GM23338 (cell line): ENCODE measurements around the gene RXRG.

Experiments
- CREB1 ChIP-seq: fragments of 250-450 bp; sonication (Bioruptor Pico); IDR thresholded peaks from 2 replicates; pipeline ENCODE4 v1.5.0; 2020; ENCODE audit warnings: low read depth, mild to moderate bottlenecking, moderate library complexity
- EZH2 ChIP-seq: fragments of 200-600 bp; sonication (generic); IDR thresholded peaks from one replicate; pipeline ENCODE4 v1.8.0; 2017; ENCODE audit warnings: antibody characterized with exemption, mild to moderate bottlenecking, low read depth; ENCODE audit not compliant: unreplicated experiment
- EZH2phosphoT487 ChIP-seq: fragments of 200-600 bp; sonication (generic); IDR thresholded peaks from one replicate; pipeline ENCODE4 v1.8.1; 2018; ENCODE audit warnings: antibody characterized with exemption; ENCODE audit not compliant: unreplicated experiment
- JUNB ChIP-seq: IDR thresholded peaks from one replicate; pipeline ENCODE4 v1.6.1; 2016; ENCODE audit warnings: antibody characterized with exemption; ENCODE audit not compliant: unreplicated experiment
- POLR2AphosphoS5 ChIP-seq: IDR thresholded peaks from 2 replicates; pipeline ENCODE4 v1.6.1; 2016; ENCODE audit warnings: antibody characterized with exemption, low read depth
- ZNF331 ChIP-seq: fragments of 250-450 bp; sonication (Bioruptor Pico); IDR thresholded peaks from 2 replicates; pipeline ENCODE4 v1.5.0; 2020; ENCODE audit warnings: low read depth, mild to moderate bottlenecking, moderate library complexity
- TF ChIP-seq, protein P1 (sequence below), 2 experiments: fragments of 200-600 bp in 1 of 2; sonication (generic) in 1 of 2; conservative IDR thresholded peaks; 2 replicates each; pipeline versions ENCODE4 v1.5.1 to v1.6.1; 2016 to 2017; ENCODE audit warnings: antibody characterized with exemption in 2 of 2, low read depth in 2 of 2, mild to moderate bottlenecking in 2 of 2, moderate library complexity in 1 of 2
- TF ChIP-seq, protein P2 (sequence below): IDR thresholded peaks from one replicate; pipeline ENCODE4 v1.6.1; 2018; ENCODE audit warnings: antibody characterized with exemption; ENCODE audit not compliant: unreplicated experiment
- TF ChIP-seq, protein P3 (sequence below): IDR thresholded peaks from 2 replicates; pipeline ENCODE4 v1.6.1; 2016; ENCODE audit warnings: antibody characterized with exemption
- TF ChIP-seq, protein P4 (sequence below): fragments of 250-450 bp; sonication (Bioruptor Pico); IDR thresholded peaks from 2 replicates; pipeline ENCODE4 v1.5.0; 2020; ENCODE audit warnings: mild to moderate bottlenecking, moderate library complexity

DNA sequence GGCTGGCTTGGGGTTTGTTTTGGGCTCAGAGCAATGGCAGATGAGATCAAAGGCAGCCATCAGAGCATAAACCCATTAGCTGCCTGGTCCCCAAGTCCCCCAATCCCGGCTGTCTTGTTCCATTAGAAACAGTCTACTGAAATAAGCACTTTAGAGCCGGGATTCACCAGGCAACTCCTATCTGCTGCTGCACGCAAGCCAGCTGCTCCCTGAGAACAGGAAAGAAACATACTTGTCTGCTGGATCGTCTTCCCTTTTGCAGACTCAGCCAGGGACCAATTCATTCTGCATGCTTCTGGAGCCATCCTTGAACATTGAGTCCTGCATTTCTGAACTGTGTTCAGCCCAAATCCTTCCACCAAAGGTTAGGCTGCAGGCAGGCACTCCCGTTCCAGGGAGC is 21.8 kb downstream of the RXRG start:
- TF ChIP-seq, protein P1, sequence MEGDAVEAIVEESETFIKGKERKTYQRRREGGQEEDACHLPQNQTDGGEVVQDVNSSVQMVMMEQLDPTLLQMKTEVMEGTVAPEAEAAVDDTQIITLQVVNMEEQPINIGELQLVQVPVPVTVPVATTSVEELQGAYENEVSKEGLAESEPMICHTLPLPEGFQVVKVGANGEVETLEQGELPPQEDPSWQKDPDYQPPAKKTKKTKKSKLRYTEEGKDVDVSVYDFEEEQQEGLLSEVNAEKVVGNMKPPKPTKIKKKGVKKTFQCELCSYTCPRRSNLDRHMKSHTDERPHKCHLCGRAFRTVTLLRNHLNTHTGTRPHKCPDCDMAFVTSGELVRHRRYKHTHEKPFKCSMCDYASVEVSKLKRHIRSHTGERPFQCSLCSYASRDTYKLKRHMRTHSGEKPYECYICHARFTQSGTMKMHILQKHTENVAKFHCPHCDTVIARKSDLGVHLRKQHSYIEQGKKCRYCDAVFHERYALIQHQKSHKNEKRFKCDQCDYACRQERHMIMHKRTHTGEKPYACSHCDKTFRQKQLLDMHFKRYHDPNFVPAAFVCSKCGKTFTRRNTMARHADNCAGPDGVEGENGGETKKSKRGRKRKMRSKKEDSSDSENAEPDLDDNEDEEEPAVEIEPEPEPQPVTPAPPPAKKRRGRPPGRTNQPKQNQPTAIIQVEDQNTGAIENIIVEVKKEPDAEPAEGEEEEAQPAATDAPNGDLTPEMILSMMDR (conservative IDR thresholded peaks at IDR 0.05; ENCODE audit: low read depth in 2 of 2), result no peak
- TF ChIP-seq JUNB (no peak), EZH2 (no peak), ZNF331 (CRISPR knock-in tag) (no peak), CREB1 (CRISPR knock-in tag) (no peak), EZH2phosphoT487 (no peak), POLR2AphosphoS5 (no peak)
- TF ChIP-seq, protein P2, sequence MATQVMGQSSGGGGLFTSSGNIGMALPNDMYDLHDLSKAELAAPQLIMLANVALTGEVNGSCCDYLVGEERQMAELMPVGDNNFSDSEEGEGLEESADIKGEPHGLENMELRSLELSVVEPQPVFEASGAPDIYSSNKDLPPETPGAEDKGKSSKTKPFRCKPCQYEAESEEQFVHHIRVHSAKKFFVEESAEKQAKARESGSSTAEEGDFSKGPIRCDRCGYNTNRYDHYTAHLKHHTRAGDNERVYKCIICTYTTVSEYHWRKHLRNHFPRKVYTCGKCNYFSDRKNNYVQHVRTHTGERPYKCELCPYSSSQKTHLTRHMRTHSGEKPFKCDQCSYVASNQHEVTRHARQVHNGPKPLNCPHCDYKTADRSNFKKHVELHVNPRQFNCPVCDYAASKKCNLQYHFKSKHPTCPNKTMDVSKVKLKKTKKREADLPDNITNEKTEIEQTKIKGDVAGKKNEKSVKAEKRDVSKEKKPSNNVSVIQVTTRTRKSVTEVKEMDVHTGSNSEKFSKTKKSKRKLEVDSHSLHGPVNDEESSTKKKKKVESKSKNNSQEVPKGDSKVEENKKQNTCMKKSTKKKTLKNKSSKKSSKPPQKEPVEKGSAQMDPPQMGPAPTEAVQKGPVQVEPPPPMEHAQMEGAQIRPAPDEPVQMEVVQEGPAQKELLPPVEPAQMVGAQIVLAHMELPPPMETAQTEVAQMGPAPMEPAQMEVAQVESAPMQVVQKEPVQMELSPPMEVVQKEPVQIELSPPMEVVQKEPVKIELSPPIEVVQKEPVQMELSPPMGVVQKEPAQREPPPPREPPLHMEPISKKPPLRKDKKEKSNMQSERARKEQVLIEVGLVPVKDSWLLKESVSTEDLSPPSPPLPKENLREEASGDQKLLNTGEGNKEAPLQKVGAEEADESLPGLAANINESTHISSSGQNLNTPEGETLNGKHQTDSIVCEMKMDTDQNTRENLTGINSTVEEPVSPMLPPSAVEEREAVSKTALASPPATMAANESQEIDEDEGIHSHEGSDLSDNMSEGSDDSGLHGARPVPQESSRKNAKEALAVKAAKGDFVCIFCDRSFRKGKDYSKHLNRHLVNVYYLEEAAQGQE, result no peak
- TF ChIP-seq, protein P3, sequence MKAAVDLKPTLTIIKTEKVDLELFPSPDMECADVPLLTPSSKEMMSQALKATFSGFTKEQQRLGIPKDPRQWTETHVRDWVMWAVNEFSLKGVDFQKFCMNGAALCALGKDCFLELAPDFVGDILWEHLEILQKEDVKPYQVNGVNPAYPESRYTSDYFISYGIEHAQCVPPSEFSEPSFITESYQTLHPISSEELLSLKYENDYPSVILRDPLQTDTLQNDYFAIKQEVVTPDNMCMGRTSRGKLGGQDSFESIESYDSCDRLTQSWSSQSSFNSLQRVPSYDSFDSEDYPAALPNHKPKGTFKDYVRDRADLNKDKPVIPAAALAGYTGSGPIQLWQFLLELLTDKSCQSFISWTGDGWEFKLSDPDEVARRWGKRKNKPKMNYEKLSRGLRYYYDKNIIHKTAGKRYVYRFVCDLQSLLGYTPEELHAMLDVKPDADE, result no peak
- TF ChIP-seq, protein P4, sequence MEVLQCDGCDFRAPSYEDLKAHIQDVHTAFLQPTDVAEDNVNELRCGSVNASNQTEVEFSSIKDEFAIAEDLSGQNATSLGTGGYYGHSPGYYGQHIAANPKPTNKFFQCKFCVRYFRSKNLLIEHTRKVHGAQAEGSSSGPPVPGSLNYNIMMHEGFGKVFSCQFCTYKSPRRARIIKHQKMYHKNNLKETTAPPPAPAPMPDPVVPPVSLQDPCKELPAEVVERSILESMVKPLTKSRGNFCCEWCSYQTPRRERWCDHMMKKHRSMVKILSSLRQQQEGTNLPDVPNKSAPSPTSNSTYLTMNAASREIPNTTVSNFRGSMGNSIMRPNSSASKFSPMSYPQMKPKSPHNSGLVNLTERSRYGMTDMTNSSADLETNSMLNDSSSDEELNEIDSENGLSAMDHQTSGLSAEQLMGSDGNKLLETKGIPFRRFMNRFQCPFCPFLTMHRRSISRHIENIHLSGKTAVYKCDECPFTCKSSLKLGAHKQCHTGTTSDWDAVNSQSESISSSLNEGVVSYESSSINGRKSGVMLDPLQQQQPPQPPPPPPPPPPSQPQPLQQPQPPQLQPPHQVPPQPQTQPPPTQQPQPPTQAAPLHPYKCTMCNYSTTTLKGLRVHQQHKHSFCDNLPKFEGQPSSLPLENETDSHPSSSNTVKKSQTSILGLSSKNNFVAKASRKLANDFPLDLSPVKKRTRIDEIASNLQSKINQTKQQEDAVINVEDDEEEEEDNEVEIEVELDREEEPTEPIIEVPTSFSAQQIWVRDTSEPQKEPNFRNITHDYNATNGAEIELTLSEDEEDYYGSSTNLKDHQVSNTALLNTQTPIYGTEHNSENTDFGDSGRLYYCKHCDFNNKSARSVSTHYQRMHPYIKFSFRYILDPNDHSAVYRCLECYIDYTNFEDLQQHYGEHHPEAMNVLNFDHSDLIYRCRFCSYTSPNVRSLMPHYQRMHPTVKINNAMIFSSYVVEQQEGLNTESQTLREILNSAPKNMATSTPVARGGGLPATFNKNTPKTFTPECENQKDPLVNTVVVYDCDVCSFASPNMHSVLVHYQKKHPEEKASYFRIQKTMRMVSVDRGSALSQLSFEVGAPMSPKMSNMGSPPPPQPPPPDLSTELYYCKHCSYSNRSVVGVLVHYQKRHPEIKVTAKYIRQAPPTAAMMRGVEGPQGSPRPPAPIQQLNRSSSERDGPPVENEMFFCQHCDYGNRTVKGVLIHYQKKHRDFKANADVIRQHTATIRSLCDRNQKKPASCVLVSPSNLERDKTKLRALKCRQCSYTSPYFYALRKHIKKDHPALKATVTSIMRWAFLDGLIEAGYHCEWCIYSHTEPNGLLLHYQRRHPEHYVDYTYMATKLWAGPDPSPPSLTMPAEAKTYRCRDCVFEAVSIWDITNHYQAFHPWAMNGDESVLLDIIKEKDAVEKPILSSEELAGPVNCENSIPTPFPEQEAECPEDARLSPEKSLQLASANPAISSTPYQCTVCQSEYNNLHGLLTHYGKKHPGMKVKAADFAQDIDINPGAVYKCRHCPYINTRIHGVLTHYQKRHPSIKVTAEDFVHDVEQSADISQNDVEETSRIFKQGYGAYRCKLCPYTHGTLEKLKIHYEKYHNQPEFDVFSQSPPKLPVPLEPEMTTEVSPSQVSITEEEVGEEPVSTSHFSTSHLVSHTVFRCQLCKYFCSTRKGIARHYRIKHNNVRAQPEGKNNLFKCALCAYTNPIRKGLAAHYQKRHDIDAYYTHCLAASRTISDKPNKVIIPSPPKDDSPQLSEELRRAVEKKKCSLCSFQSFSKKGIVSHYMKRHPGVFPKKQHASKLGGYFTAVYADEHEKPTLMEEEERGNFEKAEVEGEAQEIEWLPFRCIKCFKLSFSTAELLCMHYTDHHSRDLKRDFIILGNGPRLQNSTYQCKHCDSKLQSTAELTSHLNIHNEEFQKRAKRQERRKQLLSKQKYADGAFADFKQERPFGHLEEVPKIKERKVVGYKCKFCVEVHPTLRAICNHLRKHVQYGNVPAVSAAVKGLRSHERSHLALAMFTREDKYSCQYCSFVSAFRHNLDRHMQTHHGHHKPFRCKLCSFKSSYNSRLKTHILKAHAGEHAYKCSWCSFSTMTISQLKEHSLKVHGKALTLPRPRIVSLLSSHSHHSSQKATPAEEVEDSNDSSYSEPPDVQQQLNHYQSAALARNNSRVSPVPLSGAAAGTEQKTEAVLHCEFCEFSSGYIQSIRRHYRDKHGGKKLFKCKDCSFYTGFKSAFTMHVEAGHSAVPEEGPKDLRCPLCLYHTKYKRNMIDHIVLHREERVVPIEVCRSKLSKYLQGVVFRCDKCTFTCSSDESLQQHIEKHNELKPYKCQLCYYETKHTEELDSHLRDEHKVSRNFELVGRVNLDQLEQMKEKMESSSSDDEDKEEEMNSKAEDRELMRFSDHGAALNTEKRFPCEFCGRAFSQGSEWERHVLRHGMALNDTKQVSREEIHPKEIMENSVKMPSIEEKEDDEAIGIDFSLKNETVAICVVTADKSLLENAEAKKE (CRISPR knock-in tag), result no peak
